ENCODE measurements around the gene KRT71.

Gene KRT71

DNA sequence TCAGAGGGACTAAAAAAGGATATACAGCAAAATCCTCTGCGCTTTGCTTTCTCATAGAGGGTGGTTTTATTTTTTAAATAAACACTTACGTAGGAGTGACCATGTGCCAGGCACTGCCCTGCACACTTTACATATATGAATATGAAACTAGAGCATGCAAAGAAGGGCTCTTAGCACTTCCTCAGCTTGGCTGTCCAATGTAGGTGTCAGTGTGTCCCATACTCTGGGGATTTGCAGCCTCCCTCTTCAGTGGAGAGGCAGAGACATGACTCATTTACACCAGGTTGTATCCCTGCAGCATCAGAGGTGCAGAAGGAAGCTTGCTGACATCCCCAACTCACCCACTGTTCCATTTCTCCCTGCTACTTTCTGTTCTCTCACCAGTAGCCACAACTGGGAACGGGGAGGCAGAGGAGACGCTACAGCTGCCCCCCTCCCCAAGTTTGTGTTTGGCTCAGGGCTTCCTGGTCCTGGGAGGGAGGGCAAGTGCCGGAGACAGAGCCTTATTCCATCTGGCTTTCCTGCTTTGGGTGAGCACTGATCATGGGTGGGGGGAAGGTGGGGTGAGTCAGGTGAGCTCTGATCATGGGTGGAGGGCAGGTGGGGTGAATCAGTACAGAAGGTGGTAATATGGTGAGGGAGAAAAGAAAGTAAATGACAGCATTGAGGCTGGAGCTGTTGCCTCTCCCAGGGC lies 27.9 kb downstream of the KRT71 start:
- Histone ChIP-seq H3K27me3 (ENCODE audit: insufficient read depth, low read length) (0 out of 2 replicates have a peak, but pooled peaks cover 5% of the 10 kb centered on the region), H3K4me2 (ENCODE audit: low read length) (no peak overlapping the region), H3K36me3 (ENCODE audit: insufficient read depth, low read length) (no peaks in the 10 kb centered on the region), H3K9ac (ENCODE audit: low read length) (no peak overlapping the region), H3K79me2 (ENCODE audit: insufficient read depth, low read length) (no peaks in the 10 kb centered on the region), H3K9me2 (ENCODE audit: low read depth, low read length) (no peaks in the 10 kb centered on the region), H3K27ac (ENCODE audit: low read depth, low read length, poor library complexity, severe bottlenecking) (no peak overlapping the region), H3K4me3 (ENCODE audit: low read depth, low read length, poor library complexity, severe bottlenecking) (no peak overlapping the region), H3K9me3 (ENCODE audit: low read length) (no peaks in the 10 kb centered on the region), H4K20me1 (ENCODE audit: insufficient read depth, low read length) (no peaks in the 10 kb centered on the region), H3F3A (ENCODE audit: insufficient read depth, low read length) (no peaks in the 10 kb centered on the region), H2AFZ (ENCODE audit: low read length) (no peak overlapping the region), H3K4me1 (ENCODE audit: insufficient read depth, low read length, severe bottlenecking) (no peaks in the 10 kb centered on the region)
- no peak for TF ChIP-seq EZH2 (IDR thresholded peaks at IDR 0.05; ENCODE audit: borderline replicate concordance, low read length)
- TF ChIP-seq, protein P1, sequence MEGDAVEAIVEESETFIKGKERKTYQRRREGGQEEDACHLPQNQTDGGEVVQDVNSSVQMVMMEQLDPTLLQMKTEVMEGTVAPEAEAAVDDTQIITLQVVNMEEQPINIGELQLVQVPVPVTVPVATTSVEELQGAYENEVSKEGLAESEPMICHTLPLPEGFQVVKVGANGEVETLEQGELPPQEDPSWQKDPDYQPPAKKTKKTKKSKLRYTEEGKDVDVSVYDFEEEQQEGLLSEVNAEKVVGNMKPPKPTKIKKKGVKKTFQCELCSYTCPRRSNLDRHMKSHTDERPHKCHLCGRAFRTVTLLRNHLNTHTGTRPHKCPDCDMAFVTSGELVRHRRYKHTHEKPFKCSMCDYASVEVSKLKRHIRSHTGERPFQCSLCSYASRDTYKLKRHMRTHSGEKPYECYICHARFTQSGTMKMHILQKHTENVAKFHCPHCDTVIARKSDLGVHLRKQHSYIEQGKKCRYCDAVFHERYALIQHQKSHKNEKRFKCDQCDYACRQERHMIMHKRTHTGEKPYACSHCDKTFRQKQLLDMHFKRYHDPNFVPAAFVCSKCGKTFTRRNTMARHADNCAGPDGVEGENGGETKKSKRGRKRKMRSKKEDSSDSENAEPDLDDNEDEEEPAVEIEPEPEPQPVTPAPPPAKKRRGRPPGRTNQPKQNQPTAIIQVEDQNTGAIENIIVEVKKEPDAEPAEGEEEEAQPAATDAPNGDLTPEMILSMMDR (IDR thresholded peaks at IDR 0.05; ENCODE audit: low read length): no peak

GRCh38 chr12:52524241-52524897 lies 28.6 kb downstream of the KRT71 start:
- no peak overlapping the region for H3K4me3 ChIP-seq (ENCODE audit: low read depth, low read length, poor library complexity, severe bottlenecking)
- H3K27ac ChIP-seq (ENCODE audit: low read depth, low read length, poor library complexity, severe bottlenecking): no peak overlapping the region
- no peaks in the 10 kb centered on the region for H3K79me2 ChIP-seq (ENCODE audit: insufficient read depth, low read length)
- H3K4me1 ChIP-seq (ENCODE audit: insufficient read depth, low read length, severe bottlenecking): no peaks in the 10 kb centered on the region
- no peak overlapping the region for H2AFZ ChIP-seq (ENCODE audit: low read length)
- H3K36me3 ChIP-seq (ENCODE audit: insufficient read depth, low read length): no peaks in the 10 kb centered on the region
- no peaks in the 10 kb centered on the region for H3K9me2 ChIP-seq (ENCODE audit: low read depth, low read length)
- H3F3A ChIP-seq (ENCODE audit: insufficient read depth, low read length): no peaks in the 10 kb centered on the region
- H3K27me3 ChIP-seq (ENCODE audit: insufficient read depth, low read length): 0 out of 2 replicates have a peak, but pooled peaks cover 5% of the 10 kb centered on the region
- TF ChIP-seq, protein P1 (IDR thresholded peaks at IDR 0.05; ENCODE audit: low read length): no peak
- no peak for TF ChIP-seq EZH2 (IDR thresholded peaks at IDR 0.05; ENCODE audit: borderline replicate concordance, low read length)
- H3K4me2 ChIP-seq (ENCODE audit: low read length): no peak overlapping the region
- no peaks in the 10 kb centered on the region for H3K9me3 ChIP-seq (ENCODE audit: low read length)
- H4K20me1 ChIP-seq (ENCODE audit: insufficient read depth, low read length): no peaks in the 10 kb centered on the region
- no peak overlapping the region for H3K9ac ChIP-seq (ENCODE audit: low read length)

DNA sequence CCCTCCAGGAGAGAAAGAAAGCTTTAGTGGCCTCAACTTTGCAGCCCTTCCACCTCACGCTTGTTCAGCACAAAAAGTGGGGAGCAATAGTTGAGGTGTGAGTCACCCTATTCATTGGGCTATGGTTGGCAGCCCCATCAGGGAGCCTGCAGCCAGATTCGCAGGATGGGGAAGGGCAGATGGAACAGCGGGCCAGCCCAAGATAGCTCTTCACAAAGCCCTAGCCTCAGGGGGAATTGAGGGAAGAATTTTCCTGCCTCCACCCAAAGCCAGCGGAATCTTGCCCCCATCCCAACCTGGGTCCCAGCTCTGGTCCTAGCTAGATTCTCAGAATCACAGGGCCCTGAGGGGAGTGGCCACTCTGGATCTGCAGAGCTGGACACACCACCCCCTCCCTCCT lies 29.1 kb downstream of the KRT71 start:
- Histone ChIP-seq H3K27me3 (ENCODE audit: insufficient read depth, low read length) (0 out of 2 replicates have a peak, but pooled peaks cover 5% of the 10 kb centered on the region), H3K4me3 (ENCODE audit: low read depth, low read length, poor library complexity, severe bottlenecking) (no peak overlapping the region), H3K4me1 (ENCODE audit: insufficient read depth, low read length, severe bottlenecking) (no peaks in the 10 kb centered on the region), H3K36me3 (ENCODE audit: insufficient read depth, low read length) (no peaks in the 10 kb centered on the region), H3K9me2 (ENCODE audit: low read depth, low read length) (no peaks in the 10 kb centered on the region), H4K20me1 (ENCODE audit: insufficient read depth, low read length) (no peaks in the 10 kb centered on the region), H3K9ac (ENCODE audit: low read length) (no peak overlapping the region), H2AFZ (ENCODE audit: low read length) (no peak overlapping the region), H3K79me2 (ENCODE audit: insufficient read depth, low read length) (no peaks in the 10 kb centered on the region), H3K27ac (ENCODE audit: low read depth, low read length, poor library complexity, severe bottlenecking) (no peak overlapping the region), H3F3A (ENCODE audit: insufficient read depth, low read length) (no peaks in the 10 kb centered on the region), H3K4me2 (ENCODE audit: low read length) (no peak overlapping the region), H3K9me3 (ENCODE audit: low read length) (no peaks in the 10 kb centered on the region)
- TF ChIP-seq, protein P1 (IDR thresholded peaks at IDR 0.05; ENCODE audit: low read length): no peak
- TF ChIP-seq EZH2 (IDR thresholded peaks at IDR 0.05; ENCODE audit: borderline replicate concordance, low read length): no peak

Data from OCI-LY1 (cell line).